ENCODE data around the gene PTPRK.

Gene PTPRK

GRCh38 chr6:128380891-128381290, 139.5 kb downstream of the PTPRK start:
- no peak for DNase-seq (ENCODE audit: insufficient read length, low spot score)
- TF ChIP-seq, protein P1, sequence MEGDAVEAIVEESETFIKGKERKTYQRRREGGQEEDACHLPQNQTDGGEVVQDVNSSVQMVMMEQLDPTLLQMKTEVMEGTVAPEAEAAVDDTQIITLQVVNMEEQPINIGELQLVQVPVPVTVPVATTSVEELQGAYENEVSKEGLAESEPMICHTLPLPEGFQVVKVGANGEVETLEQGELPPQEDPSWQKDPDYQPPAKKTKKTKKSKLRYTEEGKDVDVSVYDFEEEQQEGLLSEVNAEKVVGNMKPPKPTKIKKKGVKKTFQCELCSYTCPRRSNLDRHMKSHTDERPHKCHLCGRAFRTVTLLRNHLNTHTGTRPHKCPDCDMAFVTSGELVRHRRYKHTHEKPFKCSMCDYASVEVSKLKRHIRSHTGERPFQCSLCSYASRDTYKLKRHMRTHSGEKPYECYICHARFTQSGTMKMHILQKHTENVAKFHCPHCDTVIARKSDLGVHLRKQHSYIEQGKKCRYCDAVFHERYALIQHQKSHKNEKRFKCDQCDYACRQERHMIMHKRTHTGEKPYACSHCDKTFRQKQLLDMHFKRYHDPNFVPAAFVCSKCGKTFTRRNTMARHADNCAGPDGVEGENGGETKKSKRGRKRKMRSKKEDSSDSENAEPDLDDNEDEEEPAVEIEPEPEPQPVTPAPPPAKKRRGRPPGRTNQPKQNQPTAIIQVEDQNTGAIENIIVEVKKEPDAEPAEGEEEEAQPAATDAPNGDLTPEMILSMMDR (IDR thresholded peaks at IDR 0.05; ENCODE audit: insufficient read depth, missing control alignments) = no peak
- no peak for FAIRE-seq

DNA sequence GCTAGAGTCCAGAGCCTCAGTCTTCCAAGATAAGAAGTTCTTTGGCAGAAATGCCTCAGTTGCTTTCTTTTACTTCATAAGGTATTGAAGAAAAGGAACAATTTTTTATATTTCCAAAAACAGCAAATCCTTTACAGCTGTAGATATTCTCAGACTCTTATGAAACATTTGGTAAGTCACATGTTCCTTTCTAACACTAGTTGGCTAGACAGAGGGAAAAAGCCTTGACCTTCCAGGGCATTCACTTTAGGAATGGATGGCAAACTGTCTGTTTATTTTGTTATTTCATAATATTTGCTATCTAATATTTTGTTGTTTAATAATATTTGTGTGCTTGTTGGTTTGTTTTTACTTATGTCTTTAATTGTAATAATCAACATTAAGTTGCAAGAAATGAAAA, 140.8 kb downstream of the PTPRK start:
- no peak for DNase-seq (ENCODE audit: insufficient read length, low spot score)
- TF ChIP-seq, protein P1 (IDR thresholded peaks at IDR 0.05; ENCODE audit: insufficient read depth, missing control alignments) = no peak
- FAIRE-seq = no peak

- FAIRE-seq = no peak
- TF ChIP-seq, protein P1 (IDR thresholded peaks at IDR 0.05; ENCODE audit: insufficient read depth, missing control alignments) = no peak
- no peak for DNase-seq (ENCODE audit: insufficient read length, low spot score)
Observed at GRCh38 chr6:128376952-128377503, 143.4 kb downstream of the PTPRK start.

DNA sequence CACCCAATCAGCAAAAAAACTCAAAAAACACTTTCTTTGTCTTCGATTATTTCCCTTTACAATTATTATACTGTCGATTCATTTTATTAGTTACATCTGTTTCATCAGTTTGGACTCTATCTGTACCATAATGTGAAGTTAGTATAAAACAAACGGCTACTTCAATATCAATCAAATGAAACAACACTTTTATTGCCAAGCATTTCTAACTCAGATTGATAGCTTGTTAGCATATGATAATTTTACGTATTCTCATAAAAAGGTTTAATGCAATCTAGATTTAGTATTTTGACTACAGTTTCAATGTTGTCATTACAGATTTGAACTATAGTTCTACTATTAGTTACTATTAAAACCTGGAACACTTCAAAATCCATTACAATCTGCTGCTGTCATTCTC, 149.3 kb downstream of the PTPRK start:
- DNase-seq (ENCODE audit: insufficient read length, low spot score) (no peak), FAIRE-seq (no peak)
- TF ChIP-seq, protein P1 (IDR thresholded peaks at IDR 0.05; ENCODE audit: insufficient read depth, missing control alignments) = no peak

DNA sequence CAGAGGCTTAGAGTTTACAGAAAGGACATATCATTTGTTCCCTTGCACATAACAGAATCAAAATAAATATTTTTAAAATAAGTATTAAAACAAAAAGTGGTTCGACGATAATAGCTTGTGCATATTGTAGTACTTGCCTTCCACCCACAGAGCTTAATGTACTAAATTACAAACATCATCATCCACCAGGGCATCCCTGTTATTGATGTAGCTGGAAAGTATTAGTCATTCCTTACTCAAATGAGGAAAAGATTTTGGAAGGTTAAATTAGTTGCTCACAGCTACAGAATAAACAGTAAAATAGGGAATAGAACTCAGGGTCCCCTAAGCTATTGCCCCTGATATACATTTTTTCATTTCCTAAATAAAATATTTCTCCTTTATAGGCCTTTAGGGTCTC, 150.3 kb downstream of the PTPRK start:
- no peak for DNase-seq (ENCODE audit: insufficient read length, low spot score)
- FAIRE-seq = no peak
- TF ChIP-seq, protein P1 (IDR thresholded peaks at IDR 0.05; ENCODE audit: insufficient read depth, missing control alignments) = no peak

- TF ChIP-seq, protein P1 (IDR thresholded peaks at IDR 0.05; ENCODE audit: insufficient read depth, missing control alignments) = no peak
- FAIRE-seq = no peak
- DNase-seq (ENCODE audit: insufficient read length, low spot score) = no peak
Observed at GRCh38 chr6:128368213-128368944, 152.0 kb downstream of the PTPRK start.

- FAIRE-seq = no peak
- no peak for DNase-seq (ENCODE audit: insufficient read length, low spot score)
- TF ChIP-seq, protein P1 (IDR thresholded peaks at IDR 0.05; ENCODE audit: insufficient read depth, missing control alignments) = no peak
Observed at GRCh38 chr6:128367437-128367836, 153.0 kb downstream of the PTPRK start.
